ENCODE measurements around the gene BIN1. TPM values are rescaled to one million over a fixed set of nuclear protein-coding genes. Genes with fewer than 3 reads are reported as not detected.
A peak's percentile ranks its signal among the peaks of the same experiment; 100 is the strongest.

Gene BIN1
- total RNA-seq, 1 experiment from 2014 or later: 31.8 TPM

DNA sequence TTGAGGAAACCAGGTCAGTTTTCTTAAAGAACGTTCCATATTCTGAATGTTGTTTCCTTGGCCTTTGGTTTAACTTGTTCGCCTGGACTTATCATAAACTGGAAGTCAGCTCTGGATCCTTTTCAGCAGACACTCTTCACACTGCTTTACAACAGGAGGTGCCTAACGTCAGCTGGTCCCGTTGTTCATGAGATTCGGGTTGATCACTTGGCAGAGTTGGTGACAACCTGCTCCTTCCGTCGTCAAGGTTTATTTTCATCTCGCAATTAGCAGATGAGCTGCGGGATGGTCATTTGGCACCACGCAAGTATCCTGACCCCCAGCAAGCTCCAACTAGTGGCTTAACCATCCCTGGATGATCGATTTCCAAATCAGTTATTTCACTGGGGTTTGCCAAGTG is 23.0 kb upstream of the BIN1 start:
- Histone ChIP-seq H3K4me3 (replicated peaks in 1 of 2; ENCODE audit: low read depth in 1 of 2, low read length in 2 of 2) (no peak overlapping the region), H3K4me1 (ENCODE audit: control insufficient read depth in 1 of 2, insufficient read depth in 2 of 2, low read length in 2 of 2) (peaks cover 4 to 13% of the 10 kb centered on the region in 2 experiments; a peak in 3 of 4 replicates), H4K20me1 (ENCODE audit: insufficient read depth) (no peaks in the 10 kb centered on the region), H3K9ac (ENCODE audit: low read length) (no peak overlapping the region), H3K9me2 (ENCODE audit: insufficient read depth) (no peaks in the 10 kb centered on the region), H2AFZ (ENCODE audit: low read depth, low read length, poor library complexity, severe bottlenecking) (peak overlapping the region; percentile 65), H3K79me2 (ENCODE audit: insufficient read depth, low read length) (no peaks in the 10 kb centered on the region), H3K4me2 (ENCODE audit: low read length) (no peak overlapping the region), H3K9me3 (ENCODE audit: control insufficient read depth in 1 of 2, insufficient read depth in 1 of 2, low read depth in 1 of 2, low read length in 2 of 2) (no peaks in the 10 kb centered on the region), H3K36me3 (ENCODE audit: control insufficient read depth in 1 of 2, insufficient read depth in 2 of 2, low read length in 2 of 2) (no peaks in the 10 kb centered on the region), H3K27me3 (ENCODE audit: insufficient read depth, low read length) (no peaks in the 10 kb centered on the region), H3K27ac (ENCODE audit: low read depth, low read length) (no peak overlapping the region)
- TF ChIP-seq SRF (IDR thresholded peaks at IDR 0.05; ENCODE audit: low read depth) (no peak), ATF3 (IDR thresholded peaks at IDR 0.05) (no peak), EZH2 (IDR thresholded peaks at IDR 0.05) (no peak), POLR2AphosphoS5 (IDR thresholded peaks at IDR 0.05; ENCODE audit: low read depth, low read length) (no peak), EGR1 (IDR thresholded peaks at IDR 0.05; ENCODE audit: low read depth) (no peak), POLR2A (IDR thresholded peaks at IDR 0.05; ENCODE audit: borderline replicate concordance, extremely low read depth, insufficient read depth, insufficient read length) (no peak), CBX3 (IDR thresholded peaks at IDR 0.05; ENCODE audit: low read depth) (no peak), FOSL1 (IDR thresholded peaks at IDR 0.05; ENCODE audit: low read depth) (no peak), SIN3A (IDR thresholded peaks at IDR 0.05; ENCODE audit: low read depth) (no peak), MAX (IDR thresholded peaks at IDR 0.05) (no peak), RAD21 (IDR thresholded peaks at IDR 0.05; ENCODE audit: low read depth) (no peak), ZNF274 (IDR thresholded peaks at IDR 0.05; ENCODE audit: low read depth, low read length) (no peak)
- TF ChIP-seq, protein P1, sequence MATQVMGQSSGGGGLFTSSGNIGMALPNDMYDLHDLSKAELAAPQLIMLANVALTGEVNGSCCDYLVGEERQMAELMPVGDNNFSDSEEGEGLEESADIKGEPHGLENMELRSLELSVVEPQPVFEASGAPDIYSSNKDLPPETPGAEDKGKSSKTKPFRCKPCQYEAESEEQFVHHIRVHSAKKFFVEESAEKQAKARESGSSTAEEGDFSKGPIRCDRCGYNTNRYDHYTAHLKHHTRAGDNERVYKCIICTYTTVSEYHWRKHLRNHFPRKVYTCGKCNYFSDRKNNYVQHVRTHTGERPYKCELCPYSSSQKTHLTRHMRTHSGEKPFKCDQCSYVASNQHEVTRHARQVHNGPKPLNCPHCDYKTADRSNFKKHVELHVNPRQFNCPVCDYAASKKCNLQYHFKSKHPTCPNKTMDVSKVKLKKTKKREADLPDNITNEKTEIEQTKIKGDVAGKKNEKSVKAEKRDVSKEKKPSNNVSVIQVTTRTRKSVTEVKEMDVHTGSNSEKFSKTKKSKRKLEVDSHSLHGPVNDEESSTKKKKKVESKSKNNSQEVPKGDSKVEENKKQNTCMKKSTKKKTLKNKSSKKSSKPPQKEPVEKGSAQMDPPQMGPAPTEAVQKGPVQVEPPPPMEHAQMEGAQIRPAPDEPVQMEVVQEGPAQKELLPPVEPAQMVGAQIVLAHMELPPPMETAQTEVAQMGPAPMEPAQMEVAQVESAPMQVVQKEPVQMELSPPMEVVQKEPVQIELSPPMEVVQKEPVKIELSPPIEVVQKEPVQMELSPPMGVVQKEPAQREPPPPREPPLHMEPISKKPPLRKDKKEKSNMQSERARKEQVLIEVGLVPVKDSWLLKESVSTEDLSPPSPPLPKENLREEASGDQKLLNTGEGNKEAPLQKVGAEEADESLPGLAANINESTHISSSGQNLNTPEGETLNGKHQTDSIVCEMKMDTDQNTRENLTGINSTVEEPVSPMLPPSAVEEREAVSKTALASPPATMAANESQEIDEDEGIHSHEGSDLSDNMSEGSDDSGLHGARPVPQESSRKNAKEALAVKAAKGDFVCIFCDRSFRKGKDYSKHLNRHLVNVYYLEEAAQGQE (IDR thresholded peaks at IDR 0.05; ENCODE audit: low read depth): no peak
- ChIA-PET POLR2A (no interaction called here), CTCF (interaction anchor here (1.3 kb wide), 1 partner anchor 10 kb away, joined by 5 read pairs; no protein-coding TSS in a partner anchor), RAD21 (ENCODE audit: low non-redundant PET in 1 of 2, low total read pairs in 2 of 2, uncharacterized antibody in 2 of 2, unreplicated experiment in 2 of 2) (no interaction called here)
- intact Hi-C loops (cut with micrococcal nuclease): no loop called here
- no peak for ATAC-seq
- no peak for DNase-seq (ENCODE audit: low read depth, low spot score)
- BruUV-seq (replicated peaks): no TSS peak
